GM19025 (cell line): ENCODE results near the gene ZNF804B.

Source experiments
- ATAC-seq: cut with Tn5 transposase; IDR thresholded peaks from one replicate; pipeline ENCODE4 v1.9.1; 2021; ENCODE audit warnings: mild to moderate bottlenecking, low read depth, moderate library complexity; ENCODE audit not compliant: unreplicated experiment

The ZNF804B gene

GRCh38 chr7:89238156-89238555 is 478.7 kb downstream of the ZNF804B start:
- no peak for ATAC-seq

GRCh38 chr7:89246196-89246595 is 486.7 kb downstream of the ZNF804B start:
- ATAC-seq, result no peak

GRCh38 chr7:89247207-89247606 is 487.7 kb downstream of the ZNF804B start:
- ATAC-seq, result no peak

GRCh38 chr7:89259085-89259484 is 499.6 kb downstream of the ZNF804B start:
- no peak for ATAC-seq

- ATAC-seq, result no peak
Observed at GRCh38 chr7:89264126-89264525, 504.6 kb downstream of the ZNF804B start.

- ATAC-seq, result no peak
Observed at GRCh38 chr7:89265631-89266030, 506.1 kb downstream of the ZNF804B start.

- ATAC-seq, result no peak
Observed at GRCh38 chr7:89283302-89283701, 523.8 kb downstream of the ZNF804B start.

GRCh38 chr7:89308535-89308934 is 549.0 kb downstream of the ZNF804B start:
- no peak for ATAC-seq

GRCh38 chr7:89311886-89312285 is 552.4 kb downstream of the ZNF804B start:
- ATAC-seq, result no peak

GRCh38 chr7:89312551-89312950 is 553.1 kb downstream of the ZNF804B start:
- ATAC-seq, result no peak

- ATAC-seq, result no peak
Observed at GRCh38 chr7:89316584-89317251, 557.2 kb downstream of the ZNF804B start.

- no peak for ATAC-seq
Observed at GRCh38 chr7:89332026-89332425, 572.5 kb downstream of the ZNF804B start.

GRCh38 chr7:89334797-89335196 is 575.3 kb downstream of the ZNF804B start:
- no peak for ATAC-seq

GRCh38 chr7:89335490-89335889 is 576.0 kb downstream of the ZNF804B start:
- no peak for ATAC-seq

- ATAC-seq, result no peak
Observed at GRCh38 chr7:89336121-89336520, 576.6 kb downstream of the ZNF804B start.

- no peak for ATAC-seq
Observed at GRCh38 chr7:89339748-89340147, 580.2 kb downstream of the ZNF804B start.

GRCh38 chr7:89357121-89357520 is 597.6 kb downstream of the ZNF804B start:
- no peak for ATAC-seq

- ATAC-seq, result no peak
Observed at GRCh38 chr7:89377219-89377618, 617.7 kb downstream of the ZNF804B start.

- ATAC-seq, result no peak
Observed at GRCh38 chr7:89385411-89385810, 625.9 kb downstream of the ZNF804B start.
